GM23338 (cell line): ENCODE measurements around the gene INO80E. TPM values are rescaled to one million over a fixed set of nuclear protein-coding genes. Genes with fewer than 3 reads are reported as not detected.

ENCODE experiments used
- ATAC-seq: fragments of 200-7000 bp; cut with Tn5 transposase; 3 replicates; pipeline ENCODE4 v1.9.1; 2020
- DNase-seq: peaks from one replicate; pipeline ENCODE4 v3.0.0-alpha.2; 2015; ENCODE audit warnings: low spot score
- H2AFZ ChIP-seq: fragments of 200-600 bp; sonication (generic); 2 replicates; pipeline ENCODE4 v1.8.0; 2016; ENCODE audit warnings: antibody characterized with exemption, mild to moderate bottlenecking, moderate library complexity
- H3F3A ChIP-seq: fragments of 200-600 bp; sonication (generic); replicated peaks from 2 replicates; pipeline ENCODE4 v1.8.0; 2017; ENCODE audit warnings: antibody characterized with exemption, mixed run types, low read depth
- H3K27ac ChIP-seq: fragments of 200-600 bp; sonication (generic); 2 replicates; pipeline ENCODE4 v1.6.1; 2016; ENCODE audit warnings: low read depth
- H3K27me3 ChIP-seq: fragments of 200-600 bp; sonication (generic); 2 replicates; pipeline ENCODE4 v1.8.0; 2016; ENCODE audit warnings: mild to moderate bottlenecking, mixed run types, moderate library complexity; ENCODE audit not compliant: insufficient read depth
- H3K36me3 ChIP-seq: fragments of 200-600 bp; sonication (generic); 2 replicates; pipeline ENCODE4 v1.8.0; 2016; ENCODE audit warnings: mild to moderate bottlenecking; ENCODE audit not compliant: insufficient read depth
- H3K4me1 ChIP-seq: fragments of 200-600 bp; sonication (generic); 2 replicates; pipeline ENCODE4 v1.8.0; 2016; ENCODE audit warnings: mild to moderate bottlenecking, moderate library complexity; ENCODE audit not compliant: insufficient read depth
- H3K4me2 ChIP-seq: fragments of 200-600 bp; sonication (generic); 2 replicates; pipeline ENCODE4 v1.7.1; 2017; ENCODE audit warnings: mixed run types
- H3K4me3 ChIP-seq: fragments of 200-600 bp; sonication (generic); 2 replicates; pipeline ENCODE4 v1.6.1; 2016; ENCODE audit warnings: mixed run types
- H3K79me2 ChIP-seq: fragments of 200-600 bp; sonication (generic); replicated peaks from 2 replicates; pipeline ENCODE4 v1.8.0; 2017; ENCODE audit warnings: mild to moderate bottlenecking; ENCODE audit not compliant: insufficient read depth
- H3K9me2 ChIP-seq: fragments of 200-600 bp; sonication (generic); 2 replicates; pipeline ENCODE4 v1.8.0; 2017; ENCODE audit not compliant: insufficient read depth
- H4K20me1 ChIP-seq: fragments of 200-600 bp; sonication (generic); replicated peaks from 2 replicates; pipeline ENCODE4 v1.8.0; 2017; ENCODE audit warnings: mild to moderate bottlenecking; ENCODE audit not compliant: insufficient read depth
- H3K27ac Mint-ChIP-seq: 2 replicates; pipeline ENCODE4 v1.8.0; 2020; ENCODE audit warnings: inconsistent platforms, mild to moderate bottlenecking, moderate library complexity, mixed read lengths
- H3K27me3 Mint-ChIP-seq: 3 replicates; pipeline ENCODE4 v1.8.0; 2022; ENCODE audit warnings: low read depth, mild to moderate bottlenecking, moderate library complexity, mixed read lengths, inconsistent platforms; ENCODE audit not compliant: insufficient read depth, poor library complexity
- H3K36me3 Mint-ChIP-seq: 3 replicates; pipeline ENCODE4 v1.8.0; 2021; ENCODE audit warnings: low read depth, mild to moderate bottlenecking, inconsistent platforms, moderate library complexity, mixed read lengths
- H3K4me1 Mint-ChIP-seq: 3 replicates; pipeline ENCODE4 v1.8.0; 2020; ENCODE audit warnings: mild to moderate bottlenecking, inconsistent platforms, mixed read lengths
- H3K4me3 Mint-ChIP-seq: 3 replicates; pipeline ENCODE4 v1.8.0; 2021; ENCODE audit warnings: moderate library complexity, mild to moderate bottlenecking, inconsistent platforms, mixed read lengths
- H3K9me3 Mint-ChIP-seq: 3 replicates; pipeline ENCODE4 v1.8.0; 2020; ENCODE audit warnings: moderate library complexity, mild to moderate bottlenecking, inconsistent platforms, mixed read lengths
- CTCF ChIP-seq, 2 experiments: fragments of 200-600 bp in 1 of 2; sonication (generic) in 1 of 2; conservative IDR thresholded peaks; 2 replicates each; pipeline versions ENCODE4 v1.5.1 to v1.6.1; 2016 to 2017; ENCODE audit warnings: antibody characterized with exemption in 2 of 2, low read depth in 2 of 2, mild to moderate bottlenecking in 2 of 2, moderate library complexity in 1 of 2
- ETS1 ChIP-seq: IDR thresholded peaks from 2 replicates; pipeline ENCODE4 v1.6.1; 2016; ENCODE audit warnings: antibody characterized with exemption
- EZH2 ChIP-seq: fragments of 200-600 bp; sonication (generic); IDR thresholded peaks from one replicate; pipeline ENCODE4 v1.8.0; 2017; ENCODE audit warnings: antibody characterized with exemption, mild to moderate bottlenecking, low read depth; ENCODE audit not compliant: unreplicated experiment
- EZH2phosphoT487 ChIP-seq: fragments of 200-600 bp; sonication (generic); IDR thresholded peaks from one replicate; pipeline ENCODE4 v1.8.1; 2018; ENCODE audit warnings: antibody characterized with exemption; ENCODE audit not compliant: unreplicated experiment
- NANOG ChIP-seq: IDR thresholded peaks from 2 replicates; pipeline ENCODE4 v1.6.1; 2016; ENCODE audit warnings: antibody characterized with exemption, borderline replicate concordance
- POLR2AphosphoS5 ChIP-seq: IDR thresholded peaks from 2 replicates; pipeline ENCODE4 v1.6.1; 2016; ENCODE audit warnings: antibody characterized with exemption, low read depth
- REST ChIP-seq: IDR thresholded peaks from one replicate; pipeline ENCODE4 v1.6.1; 2018; ENCODE audit warnings: antibody characterized with exemption; ENCODE audit not compliant: unreplicated experiment
- ZNF331 ChIP-seq: fragments of 250-450 bp; sonication (Bioruptor Pico); IDR thresholded peaks from 2 replicates; pipeline ENCODE4 v1.5.0; 2020; ENCODE audit warnings: low read depth, mild to moderate bottlenecking, moderate library complexity
- polyA plus RNA-seq: library from polyadenylated mRNA; unstranded; fragments of >200 nt; fragmentation: Nextera tagmentation; extraction: Ambion mirVana; gene quantifications from 2 replicates; pipeline ENCODE4 v1.2.1, GENCODE V29; 2016
- total RNA-seq: library from RNA; depleted of rRNA; stranded (reverse); fragments of >200 nt; shearing (Covaris generic); gene quantifications from 2 replicates; pipeline ENCODE4 v1.2.3, GENCODE V29; 2014

INO80E gene
- total and polyA plus RNA-seq, 2 experiments from 2014 or later, result 66.0 to 71.0 TPM

GRCh38 chr16:30005341-30006094 is 9.5 kb downstream of the INO80E start:
- peak; percentile 79 for DNase-seq
- Histone ChIP-seq H3K79me2 (no peaks in the 10 kb centered on the region), H2AFZ (no peak overlapping the region), H3K36me3 (no peaks in the 10 kb centered on the region), H4K20me1 (0 out of 2 replicates have a peak, but pooled peaks cover 1% of the 10 kb centered on the region), H3K27ac (no peak overlapping the region), H3K27me3 (peaks cover 16% of the 10 kb centered on the region), H3K4me3 (no peak overlapping the region), H3K4me1 (peaks cover 19% of the 10 kb centered on the region), H3F3A (no peaks in the 10 kb centered on the region), H3K4me2 (no peak overlapping the region), H3K9me2 (no peaks in the 10 kb centered on the region)
- peaks cover 13% of the 10 kb centered on the region; the same call in 2 of the 3 replicates for H3K36me3 Mint-ChIP-seq
- no peak overlapping the region for H3K27ac Mint-ChIP-seq
- TF ChIP-seq ETS1 (no peak), EZH2phosphoT487 (no peak), ZNF331 (no peak), CTCF (conservative IDR thresholded peaks at IDR 0.05; ENCODE audit: low read depth in 2 of 2) (peak; percentile 61 to 80), EZH2 (no peak), REST (no peak), NANOG (no peak), POLR2AphosphoS5 (no peak)
- H3K27me3 Mint-ChIP-seq, result peaks cover 29% of the 10 kb centered on the region
- H3K4me1 Mint-ChIP-seq, result peaks cover 45% of the 10 kb centered on the region
- ATAC-seq, result peak; percentile 14
- no peaks in the 10 kb centered on the region for H3K9me3 Mint-ChIP-seq
- no peak overlapping the region for H3K4me3 Mint-ChIP-seq

GRCh38 chr16:30006095-30006473 is 10.0 kb downstream of the INO80E start:
- H3K4me1 ChIP-seq, result peaks cover 15% of the 10 kb centered on the region
- no peaks in the 10 kb centered on the region for H3F3A ChIP-seq
- H3K4me1 Mint-ChIP-seq, result peaks cover 43% of the 10 kb centered on the region
- no peak overlapping the region for H3K4me2 ChIP-seq
- ATAC-seq (no peak), DNase-seq (no peak)
- no peaks in the 10 kb centered on the region for H3K79me2 ChIP-seq
- H3K27ac Mint-ChIP-seq, result no peak overlapping the region
- TF ChIP-seq NANOG, result no peak
- H3K27me3 ChIP-seq, result peaks cover 17% of the 10 kb centered on the region
- peaks cover 13% of the 10 kb centered on the region; the same call in 2 of the 3 replicates for H3K36me3 Mint-ChIP-seq
- H3K27ac ChIP-seq, result no peak overlapping the region
- H3K36me3 ChIP-seq, result no peaks in the 10 kb centered on the region
- no peaks in the 10 kb centered on the region for H3K9me3 Mint-ChIP-seq
- no peaks in the 10 kb centered on the region for H3K9me2 ChIP-seq
- H2AFZ ChIP-seq, result no peak overlapping the region
- H3K27me3 Mint-ChIP-seq, result peaks cover 31% of the 10 kb centered on the region
- H3K4me3 Mint-ChIP-seq, result no peak overlapping the region
- no peaks in the 10 kb centered on the region for H4K20me1 ChIP-seq
- no peak overlapping the region for H3K4me3 ChIP-seq
